GDM1 (cell line): ENCODE data around the gene MGRN1.
"Not testable (repeated sequence)": the region's sequence is repeated elsewhere in the genome, so short reads cannot be mapped to it uniquely, and the experiment has no call there.

Experiments
- DNase-seq: peaks from one replicate; lab custom pipeline; 2025; lab: John Stamatoyannopoulos, UW

The MGRN1 gene

GRCh38 chr16:4734063-4734729 lies 109.6 kb downstream of the MGRN1 start, which contains the start of the genes ANKS3 and DNAAF8:
Gene ANKS3, minus strand, starts transcription at chr16:4734271. Its CDS starts 4,122 bp downstream, at chr16:4730149.
Gene DNAAF8, plus strand, starts transcription at chr16:4734537. Its CDS starts 1,978 bp downstream, at chr16:4736515.
- peak; percentile 75 for DNase-seq

GRCh38 chr16:4734730-4735535 lies 110.3 kb downstream of the MGRN1 start:
- peak; percentile 67 for DNase-seq

- DNase-seq, result no peak
Measured at GRCh38 chr16:4736546-4736945, 111.9 kb downstream of the MGRN1 start.

GRCh38 chr16:4737545-4737944 lies 112.9 kb downstream of the MGRN1 start:
- DNase-seq, result no peak

- DNase-seq, result not testable (repeated sequence)
Measured at GRCh38 chr16:4738370-4738769, 113.7 kb downstream of the MGRN1 start.
